WERI-Rb-1 (cell line): Measurements from ENCODE around the gene IMMP2L.

ENCODE experiments used
- DNase-seq: peaks from one replicate; pipeline ENCODE4 v3.0.0-alpha.2; 2020
- H3K27ac ChIP-seq: fragments of 250-450 bp; sonication (Bioruptor Pico); 2 replicates; pipeline ENCODE4 v1.5.1; 2020; ENCODE audit warnings: mild to moderate bottlenecking, moderate library complexity
- H3K27me3 ChIP-seq: fragments of 250-450 bp; sonication (Bioruptor Pico); 2 replicates; pipeline ENCODE4 v1.5.1; 2021; ENCODE audit warnings: mild to moderate bottlenecking, low read depth, moderate library complexity; ENCODE audit not compliant: insufficient read depth, severe bottlenecking
- H3K36me3 ChIP-seq: fragments of 250-450 bp; sonication (Bioruptor Pico); 2 replicates; pipeline ENCODE4 v1.5.1; 2020; ENCODE audit warnings: mild to moderate bottlenecking, moderate library complexity
- H3K4me3 ChIP-seq: 2 replicates; pipeline ENCODE4 v1.5.1; 2011; ENCODE audit warnings: low read depth, mild to moderate bottlenecking, control low read depth, low read length
- H3K9me3 ChIP-seq: fragments of 250-450 bp; sonication (Bioruptor Pico); 2 replicates; pipeline ENCODE4 v1.5.1; 2021; ENCODE audit warnings: mild to moderate bottlenecking, moderate library complexity; ENCODE audit not compliant: severe bottlenecking
- TF ChIP-seq, protein P1 (sequence below): IDR thresholded peaks from 2 replicates; pipeline ENCODE4 v1.5.1; 2011; ENCODE audit warnings: low read depth, mild to moderate bottlenecking, control low read depth, inconsistent platforms, low read length

The IMMP2L gene

DNA sequence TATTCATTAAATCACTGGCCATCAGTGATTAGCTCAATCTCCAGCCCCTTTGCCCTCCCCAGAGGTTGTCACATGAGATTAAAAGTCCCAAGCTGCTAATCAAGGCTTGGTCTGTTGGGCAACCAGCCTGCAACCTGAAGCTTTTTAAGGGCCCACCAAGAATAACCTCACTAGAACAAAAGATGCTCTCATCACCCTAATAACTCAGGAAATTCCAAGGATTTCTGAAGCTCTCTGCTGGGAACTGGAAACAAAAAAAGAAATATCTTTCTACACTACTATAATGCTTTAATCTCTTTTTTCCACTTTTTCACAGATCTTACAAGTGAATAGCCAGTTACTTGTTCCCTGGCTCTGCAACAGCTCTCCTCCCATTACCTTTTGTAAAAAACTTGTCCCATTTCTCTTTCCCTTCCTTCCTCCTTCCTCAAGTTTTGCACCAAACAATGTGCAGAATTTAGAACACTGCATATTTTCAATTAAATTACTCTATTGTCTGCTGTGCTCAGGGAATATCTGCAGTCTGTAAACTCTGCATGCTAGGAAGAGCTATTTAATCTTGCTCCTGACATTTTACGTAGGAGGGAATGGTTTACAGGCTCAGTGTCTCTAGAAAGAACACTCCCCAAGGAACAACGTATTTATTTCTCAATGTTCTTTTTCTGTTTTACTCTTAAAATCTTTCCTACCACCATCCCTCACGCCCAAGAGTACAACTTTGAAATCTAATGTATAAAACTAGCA, 169.1 kb downstream of the IMMP2L start:
- H3K27ac ChIP-seq, result no peak overlapping the region
- H3K9me3 ChIP-seq, result no peaks in the 10 kb centered on the region
- TF ChIP-seq, protein P1, sequence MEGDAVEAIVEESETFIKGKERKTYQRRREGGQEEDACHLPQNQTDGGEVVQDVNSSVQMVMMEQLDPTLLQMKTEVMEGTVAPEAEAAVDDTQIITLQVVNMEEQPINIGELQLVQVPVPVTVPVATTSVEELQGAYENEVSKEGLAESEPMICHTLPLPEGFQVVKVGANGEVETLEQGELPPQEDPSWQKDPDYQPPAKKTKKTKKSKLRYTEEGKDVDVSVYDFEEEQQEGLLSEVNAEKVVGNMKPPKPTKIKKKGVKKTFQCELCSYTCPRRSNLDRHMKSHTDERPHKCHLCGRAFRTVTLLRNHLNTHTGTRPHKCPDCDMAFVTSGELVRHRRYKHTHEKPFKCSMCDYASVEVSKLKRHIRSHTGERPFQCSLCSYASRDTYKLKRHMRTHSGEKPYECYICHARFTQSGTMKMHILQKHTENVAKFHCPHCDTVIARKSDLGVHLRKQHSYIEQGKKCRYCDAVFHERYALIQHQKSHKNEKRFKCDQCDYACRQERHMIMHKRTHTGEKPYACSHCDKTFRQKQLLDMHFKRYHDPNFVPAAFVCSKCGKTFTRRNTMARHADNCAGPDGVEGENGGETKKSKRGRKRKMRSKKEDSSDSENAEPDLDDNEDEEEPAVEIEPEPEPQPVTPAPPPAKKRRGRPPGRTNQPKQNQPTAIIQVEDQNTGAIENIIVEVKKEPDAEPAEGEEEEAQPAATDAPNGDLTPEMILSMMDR, result no peak
- no peaks in the 10 kb centered on the region for H3K36me3 ChIP-seq
- no peak overlapping the region for H3K4me3 ChIP-seq
- no peak for DNase-seq
- no peaks in the 10 kb centered on the region for H3K27me3 ChIP-seq

DNA sequence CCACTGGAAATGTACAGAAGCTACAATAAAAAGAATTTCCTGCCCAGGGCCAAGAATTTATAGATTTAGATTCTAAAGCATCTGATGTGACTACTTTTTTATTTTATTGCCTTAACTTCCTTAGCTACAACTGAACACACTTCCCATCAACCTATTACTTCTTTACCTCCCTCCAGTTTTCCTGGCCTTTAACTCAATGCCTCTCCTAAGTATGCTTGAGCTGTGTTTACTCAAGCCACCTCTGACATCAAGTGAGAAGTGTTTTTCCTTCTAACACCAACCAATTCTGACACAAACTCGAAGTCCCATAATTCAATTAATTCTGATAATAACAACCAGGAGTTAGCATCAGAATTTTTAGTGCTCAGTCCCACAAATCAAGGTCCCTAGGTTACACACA, 170.0 kb downstream of the IMMP2L start:
- Histone ChIP-seq H3K36me3 (no peaks in the 10 kb centered on the region), H3K27ac (no peak overlapping the region), H3K27me3 (no peaks in the 10 kb centered on the region), H3K9me3 (no peaks in the 10 kb centered on the region), H3K4me3 (no peak overlapping the region)
- TF ChIP-seq, protein P1, result no peak
- no peak for DNase-seq

DNA sequence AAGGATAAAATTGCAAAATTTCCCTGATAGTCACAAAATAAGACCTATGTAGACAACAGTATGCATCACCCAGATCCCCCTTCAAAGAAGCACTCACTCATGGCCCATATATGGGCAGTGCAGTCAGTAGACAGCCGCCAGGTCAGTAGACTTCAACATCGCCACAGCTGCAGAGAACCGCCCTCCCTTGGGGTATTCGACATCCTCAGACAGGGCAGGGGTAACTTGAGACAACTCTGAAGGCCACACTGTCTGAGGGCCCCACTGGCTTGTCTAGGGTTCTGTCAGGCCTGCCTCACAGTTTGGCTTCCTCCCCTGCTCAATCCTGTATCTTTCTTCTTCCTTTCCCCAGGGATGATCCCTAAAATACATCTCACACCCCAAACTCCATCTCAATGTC, 172.3 kb downstream of the IMMP2L start:
- H3K27ac ChIP-seq, result no peak overlapping the region
- H3K4me3 ChIP-seq, result no peak overlapping the region
- no peaks in the 10 kb centered on the region for H3K36me3 ChIP-seq
- no peak for DNase-seq
- H3K9me3 ChIP-seq, result no peaks in the 10 kb centered on the region
- TF ChIP-seq, protein P1, result no peak
- no peaks in the 10 kb centered on the region for H3K27me3 ChIP-seq

DNA sequence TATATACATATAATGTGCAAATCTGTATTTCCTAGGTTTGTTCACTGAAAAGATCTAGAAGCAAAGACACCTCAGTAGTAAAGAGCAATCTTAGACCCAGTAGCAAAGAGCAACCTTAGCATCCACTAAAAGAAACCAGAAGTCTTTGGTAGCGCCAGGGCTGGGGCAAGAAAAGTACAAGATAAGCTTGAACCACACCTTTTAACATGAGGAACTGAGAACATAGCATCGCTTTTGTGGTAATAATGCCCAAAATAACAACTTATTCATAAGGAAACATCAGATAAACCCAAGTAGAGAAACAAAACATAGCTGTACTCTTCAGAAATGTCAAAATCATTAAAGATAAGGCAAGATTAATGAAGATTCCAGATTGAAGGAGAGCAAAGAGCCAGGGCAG, 173.4 kb downstream of the IMMP2L start:
- Histone ChIP-seq H3K9me3 (no peaks in the 10 kb centered on the region), H3K4me3 (no peak overlapping the region), H3K27me3 (no peaks in the 10 kb centered on the region), H3K27ac (no peak overlapping the region), H3K36me3 (no peaks in the 10 kb centered on the region)
- TF ChIP-seq, protein P1, result no peak
- no peak for DNase-seq

DNA sequence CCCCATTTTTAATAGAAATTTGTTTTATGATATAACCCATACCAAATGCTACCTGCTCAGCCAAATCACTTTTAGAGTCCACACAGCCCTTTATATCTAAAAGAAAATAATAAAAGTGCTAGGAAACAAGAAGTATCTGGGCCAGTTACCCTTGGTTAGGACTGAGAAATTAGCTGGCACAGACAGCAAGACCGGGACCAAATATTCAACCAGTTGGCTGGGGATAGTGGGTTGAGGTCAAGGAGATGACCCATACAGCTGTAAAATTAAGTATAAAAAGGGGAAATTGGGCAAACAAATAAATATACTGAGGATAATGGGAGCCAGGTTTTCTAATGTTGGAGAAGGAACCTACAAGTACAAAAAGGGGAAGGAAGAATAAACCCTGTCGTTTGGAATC, 174.3 kb downstream of the IMMP2L start:
- DNase-seq, result no peak
- no peaks in the 10 kb centered on the region for H3K27me3 ChIP-seq
- TF ChIP-seq, protein P1, result no peak
- H3K4me3 ChIP-seq, result no peak overlapping the region
- no peaks in the 10 kb centered on the region for H3K36me3 ChIP-seq
- H3K27ac ChIP-seq, result no peak overlapping the region
- no peaks in the 10 kb centered on the region for H3K9me3 ChIP-seq
